NB4 (cell line): ENCODE results near the gene PEX5.

Experiments
- DNase-seq: peaks from one replicate; pipeline ENCODE4 v3.0.0; 2010; ENCODE audit warnings: low read depth
- H3K4me3 ChIP-seq: one replicate; pipeline ENCODE4 v1.5.1; 2011; ENCODE audit warnings: mild to moderate bottlenecking, low read depth, low read length, moderate library complexity
- MYC ChIP-seq: IDR thresholded peaks from 2 replicates; pipeline ENCODE4 v1.6.1; 2011; ENCODE audit warnings: low read depth, low read length
- POLR2A ChIP-seq: IDR thresholded peaks from 2 replicates; pipeline ENCODE4 v1.6.1; 2011; ENCODE audit warnings: mild to moderate bottlenecking; ENCODE audit not compliant: insufficient read length; ENCODE audit errors: extremely low read depth
- TF ChIP-seq, protein P1 (sequence below): IDR thresholded peaks from 2 replicates; pipeline ENCODE4 v1.6.1; 2011; ENCODE audit warnings: low read depth, low read length
- TF ChIP-seq, protein P2 (sequence below): IDR thresholded peaks from one replicate; pipeline ENCODE4 v1.5.1; 2012; ENCODE audit warnings: low read depth, low read length

PEX5 gene

DNA sequence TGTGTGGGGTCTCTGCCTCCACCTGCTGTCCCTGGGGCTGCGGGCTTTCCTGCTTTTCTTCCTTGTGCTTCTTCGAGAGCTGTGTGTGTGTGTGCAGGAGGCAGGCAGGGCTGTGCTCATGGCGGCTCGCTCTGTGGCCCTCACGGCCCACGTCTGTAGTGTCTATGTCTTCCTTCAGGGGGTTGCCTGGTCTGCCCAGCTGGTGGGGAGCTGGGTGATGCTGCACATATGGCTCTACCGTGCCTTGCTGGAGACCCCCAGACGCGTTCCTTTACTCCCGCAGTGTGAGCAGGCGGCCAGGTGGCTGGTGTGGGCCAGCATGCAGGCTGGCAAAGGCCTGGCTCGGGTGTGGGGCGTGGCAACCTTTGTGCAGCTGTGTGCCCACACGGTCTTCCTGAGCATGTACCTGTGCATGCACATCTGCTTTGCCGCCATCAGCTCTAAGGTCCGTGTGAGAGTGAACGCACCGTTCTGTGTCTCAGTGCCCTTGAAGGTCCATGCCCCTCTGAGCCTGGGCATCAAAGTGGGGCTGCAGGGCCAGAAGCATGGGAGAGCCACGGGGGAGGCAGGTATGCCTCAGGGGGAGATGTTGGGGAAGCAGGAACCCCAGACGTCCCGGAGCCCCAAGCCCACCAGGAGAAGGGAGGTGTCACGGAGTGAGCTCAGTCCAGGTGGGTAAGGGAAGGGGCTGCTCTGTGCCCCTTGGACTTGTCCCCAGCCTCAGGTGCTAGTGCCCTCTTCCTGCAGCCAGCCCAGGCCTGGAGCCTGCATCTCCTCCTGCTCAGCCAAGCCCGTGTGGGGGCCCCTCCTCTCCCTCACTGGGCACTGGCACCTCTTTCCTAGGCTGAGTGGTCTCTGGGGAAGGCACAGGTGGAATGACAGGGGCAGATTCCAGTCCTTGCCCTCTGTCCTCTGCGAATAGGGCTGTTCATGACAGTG, 33.0 kb upstream of the PEX5 start:
- DNase-seq = no peak
- TF ChIP-seq MYC (no peak), POLR2A (no peak)
- TF ChIP-seq, protein P1, sequence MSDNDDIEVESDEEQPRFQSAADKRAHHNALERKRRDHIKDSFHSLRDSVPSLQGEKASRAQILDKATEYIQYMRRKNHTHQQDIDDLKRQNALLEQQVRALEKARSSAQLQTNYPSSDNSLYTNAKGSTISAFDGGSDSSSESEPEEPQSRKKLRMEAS = no peak
- TF ChIP-seq, protein P2, sequence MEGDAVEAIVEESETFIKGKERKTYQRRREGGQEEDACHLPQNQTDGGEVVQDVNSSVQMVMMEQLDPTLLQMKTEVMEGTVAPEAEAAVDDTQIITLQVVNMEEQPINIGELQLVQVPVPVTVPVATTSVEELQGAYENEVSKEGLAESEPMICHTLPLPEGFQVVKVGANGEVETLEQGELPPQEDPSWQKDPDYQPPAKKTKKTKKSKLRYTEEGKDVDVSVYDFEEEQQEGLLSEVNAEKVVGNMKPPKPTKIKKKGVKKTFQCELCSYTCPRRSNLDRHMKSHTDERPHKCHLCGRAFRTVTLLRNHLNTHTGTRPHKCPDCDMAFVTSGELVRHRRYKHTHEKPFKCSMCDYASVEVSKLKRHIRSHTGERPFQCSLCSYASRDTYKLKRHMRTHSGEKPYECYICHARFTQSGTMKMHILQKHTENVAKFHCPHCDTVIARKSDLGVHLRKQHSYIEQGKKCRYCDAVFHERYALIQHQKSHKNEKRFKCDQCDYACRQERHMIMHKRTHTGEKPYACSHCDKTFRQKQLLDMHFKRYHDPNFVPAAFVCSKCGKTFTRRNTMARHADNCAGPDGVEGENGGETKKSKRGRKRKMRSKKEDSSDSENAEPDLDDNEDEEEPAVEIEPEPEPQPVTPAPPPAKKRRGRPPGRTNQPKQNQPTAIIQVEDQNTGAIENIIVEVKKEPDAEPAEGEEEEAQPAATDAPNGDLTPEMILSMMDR = no peak
- no peak overlapping the region for H3K4me3 ChIP-seq

DNA sequence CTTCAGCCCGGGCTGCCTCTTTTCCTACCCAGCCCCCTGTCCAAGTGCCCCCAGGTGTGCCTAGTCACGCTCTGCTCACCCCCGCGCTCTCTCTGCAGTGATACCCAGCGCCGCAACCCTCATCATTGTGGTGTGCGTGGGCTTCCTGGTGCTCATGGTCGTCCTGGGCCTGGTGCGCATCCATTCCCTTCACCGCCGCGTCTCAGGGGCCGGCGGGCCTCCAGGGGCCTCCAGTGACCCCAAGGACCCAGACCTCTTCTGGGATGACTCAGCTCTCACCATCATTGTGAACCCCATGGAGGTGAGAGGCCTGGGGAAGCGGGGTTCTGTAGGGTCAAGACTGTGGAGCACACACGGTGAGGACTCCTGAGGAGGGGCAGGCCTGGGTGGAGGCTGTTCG, 32.1 kb upstream of the PEX5 start:
- TF ChIP-seq, protein P2 = no peak
- TF ChIP-seq MYC = no peak
- TF ChIP-seq, protein P1 = no peak
- no peak overlapping the region for H3K4me3 ChIP-seq
- DNase-seq = no peak

DNA sequence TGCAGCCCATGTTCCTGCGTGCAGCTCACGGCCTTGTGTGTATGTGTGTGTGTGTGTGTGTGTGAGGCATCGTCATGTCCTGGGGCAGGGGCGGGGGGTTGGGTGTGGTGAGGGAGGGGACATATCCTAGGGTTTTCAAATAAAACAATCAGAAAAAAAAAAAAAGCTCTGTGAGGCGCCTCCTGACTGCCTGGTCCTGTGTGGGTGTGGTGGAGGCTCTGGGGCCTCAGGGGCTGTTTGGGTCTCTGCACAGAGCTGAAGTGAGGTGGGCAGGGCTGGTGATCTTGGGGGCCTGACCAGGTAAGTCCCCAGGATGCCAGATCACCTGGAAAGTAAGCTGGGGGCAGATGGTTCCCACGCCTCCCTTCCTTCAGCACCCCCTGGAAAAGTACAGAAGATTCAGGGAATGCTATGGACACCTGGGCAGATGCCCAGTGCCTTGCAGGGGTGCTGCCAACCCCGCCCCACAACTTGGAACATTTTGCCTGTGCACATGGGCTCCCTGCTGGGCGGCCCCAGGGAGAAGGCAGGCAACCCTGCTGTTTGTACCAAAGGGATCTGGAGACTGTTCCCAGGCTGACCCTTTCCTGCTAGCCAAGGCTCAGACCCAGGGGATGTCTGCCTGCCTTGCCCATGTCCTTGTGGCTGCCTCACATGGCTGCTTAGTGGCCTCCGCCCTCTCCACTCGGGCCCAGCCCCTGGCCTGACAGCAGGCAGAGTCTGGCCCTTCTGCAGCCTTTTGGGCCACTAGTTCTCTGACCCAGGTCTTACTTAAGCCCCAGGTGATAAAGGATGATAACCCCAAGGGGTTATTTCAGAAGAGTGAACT, 30.5 kb upstream of the PEX5 start:
- TF ChIP-seq, protein P2 = no peak

DNA sequence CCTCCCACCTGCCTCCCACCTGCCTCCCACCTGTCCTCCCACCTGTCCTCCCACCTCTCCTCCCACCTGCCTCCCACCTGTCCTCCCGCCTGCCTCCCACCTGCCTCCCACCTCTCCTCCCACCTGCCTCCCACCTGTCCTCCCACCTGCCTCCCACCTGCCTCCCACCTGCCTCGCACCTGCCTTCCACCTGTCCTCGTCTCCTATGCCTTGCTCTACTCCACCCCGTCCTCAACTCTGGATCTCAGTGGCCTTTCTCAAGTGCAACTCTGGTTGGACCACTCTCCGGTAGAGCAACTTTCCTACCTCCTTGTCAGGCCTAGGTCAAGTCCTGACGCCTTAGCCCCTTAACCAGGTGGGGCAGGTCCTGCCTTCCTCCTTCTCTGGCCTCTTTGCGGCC, 29.3 kb upstream of the PEX5 start:
- no peak overlapping the region for H3K4me3 ChIP-seq
- no peak for DNase-seq
- TF ChIP-seq, protein P1 = no peak
- TF ChIP-seq, protein P2 = no peak
- TF ChIP-seq MYC (no peak), POLR2A (no peak)

More for the DNA sequence above, 30.5 kb upstream of the PEX5 start:
- no peak for DNase-seq
- no peak overlapping the region for H3K4me3 ChIP-seq

DNA sequence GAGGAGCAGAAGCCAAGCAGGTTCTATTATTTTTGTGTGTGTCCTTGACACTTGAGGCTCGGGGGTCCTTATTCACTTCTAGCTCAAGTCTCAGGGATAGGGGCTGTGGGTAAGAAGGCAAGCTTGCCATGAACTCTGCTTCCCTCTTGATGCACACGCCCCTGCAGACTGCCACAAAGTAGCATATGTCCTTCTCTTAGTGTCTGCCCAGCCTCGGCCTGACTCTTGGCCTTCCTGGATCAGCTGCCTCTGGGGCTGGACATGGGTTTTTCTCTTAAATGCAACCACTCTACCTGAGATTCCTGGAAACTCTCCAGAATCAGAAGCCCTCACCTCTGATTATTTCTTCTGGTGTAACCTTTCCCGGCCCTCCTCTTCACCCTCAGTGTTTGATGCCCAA, 28.2 kb upstream of the PEX5 start:
- DNase-seq = no peak
- TF ChIP-seq, protein P2 = no peak
- TF ChIP-seq, protein P1 = no peak
- TF ChIP-seq POLR2A (no peak), MYC (no peak)

More for the DNA sequence above, 28.2 kb upstream of the PEX5 start:
- H3K4me3 ChIP-seq = no peak overlapping the region
